Muscle layer of colon (tissue), 2 donors: ENCODE results near the gene AJAP1.

Experiments
- H3K27ac ChIP-seq: one replicate; pipeline ENCODE4 v1.7.0; 2013; ENCODE audit warnings: low read depth, mild to moderate bottlenecking, low read length, moderate library complexity
- H3K27me3 ChIP-seq, 2 donors: one replicate each; pipeline ENCODE4 v1.7.0; 2013; ENCODE audit warnings: low read length in 2 of 2, mild to moderate bottlenecking in 2 of 2; ENCODE audit not compliant: insufficient read depth in 2 of 2, control insufficient read depth in 1 of 2
- H3K36me3 ChIP-seq: one replicate; pipeline ENCODE4 v1.7.0; 2013; ENCODE audit warnings: mild to moderate bottlenecking, low read length; ENCODE audit not compliant: insufficient read depth
- H3K4me1 ChIP-seq: one replicate; pipeline ENCODE4 v1.7.0; 2013; ENCODE audit warnings: mild to moderate bottlenecking, low read length; ENCODE audit not compliant: insufficient read depth
- H3K4me3 ChIP-seq, 2 donors: one replicate each; pipeline ENCODE4 v1.7.0; 2013; ENCODE audit warnings: low read length in 2 of 2, low read depth in 1 of 2, mild to moderate bottlenecking in 1 of 2, moderate library complexity in 1 of 2
- H3K9ac ChIP-seq: one replicate; pipeline ENCODE4 v1.7.0; 2013; ENCODE audit warnings: low read length
- H3K9me3 ChIP-seq: one replicate; pipeline ENCODE4 v1.7.0; 2013; ENCODE audit warnings: mild to moderate bottlenecking, low read length
- donor health status: abdominal sarcoma.
- donor health status: Adenocarcinoma of cecum.

Gene AJAP1

DNA sequence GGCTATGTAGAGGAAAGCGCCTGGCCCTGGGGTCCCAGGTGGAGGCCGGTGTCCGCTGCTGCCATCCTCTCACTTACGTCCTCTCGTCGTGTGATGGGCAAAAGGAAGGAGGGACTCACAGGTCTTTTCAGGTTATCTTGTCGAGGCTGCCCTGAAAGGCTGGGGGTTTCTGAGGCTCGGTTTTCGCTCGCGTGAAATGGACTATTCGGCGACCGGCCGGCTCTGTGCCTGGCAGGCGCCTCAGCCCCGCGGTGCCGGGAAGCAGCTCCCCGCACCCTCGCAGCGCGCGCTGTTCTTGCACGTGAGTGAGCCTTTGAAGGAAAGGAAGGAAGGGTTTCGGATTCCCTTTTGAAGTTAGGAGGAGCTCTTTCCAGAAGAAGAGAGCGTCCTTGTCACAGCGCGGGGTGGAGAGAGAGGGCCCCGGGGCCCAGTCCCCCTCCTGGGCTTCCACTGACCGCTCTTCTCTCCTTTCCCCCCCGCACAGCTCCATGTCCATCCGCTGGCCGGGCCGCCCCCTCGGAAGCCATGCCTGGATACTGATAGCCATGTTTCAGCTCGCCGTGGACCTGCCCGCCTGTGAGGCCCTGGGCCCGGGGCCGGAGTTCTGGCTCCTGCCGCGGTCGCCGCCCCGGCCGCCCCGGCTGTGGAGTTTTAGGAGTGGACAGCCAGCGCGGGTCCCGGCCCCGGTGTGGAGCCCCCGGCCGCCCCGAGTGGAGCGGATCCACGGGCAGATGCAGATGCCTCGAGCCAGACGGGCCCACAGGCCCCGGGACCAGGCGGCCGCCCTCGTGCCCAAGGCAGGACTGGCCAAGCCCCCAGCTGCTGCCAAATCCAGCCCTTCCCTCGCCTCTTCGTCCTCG is 57.2 kb downstream of the AJAP1 start:
- Histone ChIP-seq H3K9ac (no peak overlapping the region), H3K36me3 (no peaks in the 10 kb centered on the region), H3K27me3 (peaks cover 0 to 21% of the 10 kb centered on the region in 2 donors), H3K4me3 (no peak overlapping the region), H3K9me3 (no peaks in the 10 kb centered on the region), H3K27ac (no peak overlapping the region), H3K4me1 (no peaks in the 10 kb centered on the region)

GRCh38 chr1:4713669-4714068 is 59.3 kb downstream of the AJAP1 start:
- H3K36me3 ChIP-seq, result no peaks in the 10 kb centered on the region
- H3K9me3 ChIP-seq, result no peaks in the 10 kb centered on the region
- no peak overlapping the region for H3K9ac ChIP-seq
- H3K27me3 ChIP-seq, result peaks cover 0 to 21% of the 10 kb centered on the region in 2 donors
- H3K4me3 ChIP-seq, result no peak overlapping the region
- H3K27ac ChIP-seq, result no peak overlapping the region
- no peaks in the 10 kb centered on the region for H3K4me1 ChIP-seq

- Histone ChIP-seq H3K9me3 (no peaks in the 10 kb centered on the region), H3K9ac (no peak overlapping the region), H3K4me3 (no peak overlapping the region), H3K36me3 (no peaks in the 10 kb centered on the region), H3K4me1 (no peaks in the 10 kb centered on the region), H3K27me3 (peaks cover 0 to 10% of the 10 kb centered on the region in 2 donors), H3K27ac (no peak overlapping the region)
These were observed 62.0 kb downstream of the AJAP1 start for GRCh38 chr1:4716406-4716805.

- Histone ChIP-seq H3K36me3 (no peaks in the 10 kb centered on the region), H3K4me1 (no peaks in the 10 kb centered on the region), H3K27me3 (no peaks in the 10 kb centered on the region), H3K9me3 (no peaks in the 10 kb centered on the region), H3K27ac (no peak overlapping the region), H3K4me3 (no peak overlapping the region), H3K9ac (no peak overlapping the region)
These were observed 63.7 kb downstream of the AJAP1 start for GRCh38 chr1:4718071-4718470.

DNA sequence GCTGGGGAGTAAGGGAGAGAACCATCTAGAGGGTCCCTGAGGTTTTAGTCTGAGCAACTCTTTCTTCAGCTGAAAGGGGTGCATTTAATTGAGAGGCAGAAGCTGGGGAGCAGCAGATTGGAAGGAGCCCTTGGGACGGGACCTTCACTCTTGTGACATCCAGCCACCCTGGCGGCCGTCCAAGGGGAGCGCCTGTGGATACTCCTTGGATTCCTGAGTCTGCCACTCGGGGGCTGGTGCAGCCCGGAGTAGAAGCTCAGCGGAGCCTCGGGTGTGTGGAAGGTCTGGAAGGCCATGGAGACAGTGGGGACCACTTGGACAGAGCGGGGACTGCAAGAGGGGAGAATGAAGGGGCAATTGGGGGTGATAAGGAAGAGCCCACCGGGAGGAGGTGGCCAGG is 68.7 kb downstream of the AJAP1 start:
- Histone ChIP-seq H3K27ac (no peak overlapping the region), H3K27me3 (no peaks in the 10 kb centered on the region), H3K4me3 (no peak overlapping the region), H3K9me3 (no peaks in the 10 kb centered on the region), H3K4me1 (no peaks in the 10 kb centered on the region), H3K36me3 (no peaks in the 10 kb centered on the region), H3K9ac (no peak overlapping the region)

- Histone ChIP-seq H3K27ac (no peak overlapping the region), H3K9ac (no peak overlapping the region), H3K4me3 (no peak overlapping the region), H3K27me3 (no peaks in the 10 kb centered on the region), H3K9me3 (no peaks in the 10 kb centered on the region), H3K4me1 (no peaks in the 10 kb centered on the region), H3K36me3 (no peaks in the 10 kb centered on the region)
These were observed 69.6 kb downstream of the AJAP1 start for GRCh38 chr1:4724001-4724400.

DNA sequence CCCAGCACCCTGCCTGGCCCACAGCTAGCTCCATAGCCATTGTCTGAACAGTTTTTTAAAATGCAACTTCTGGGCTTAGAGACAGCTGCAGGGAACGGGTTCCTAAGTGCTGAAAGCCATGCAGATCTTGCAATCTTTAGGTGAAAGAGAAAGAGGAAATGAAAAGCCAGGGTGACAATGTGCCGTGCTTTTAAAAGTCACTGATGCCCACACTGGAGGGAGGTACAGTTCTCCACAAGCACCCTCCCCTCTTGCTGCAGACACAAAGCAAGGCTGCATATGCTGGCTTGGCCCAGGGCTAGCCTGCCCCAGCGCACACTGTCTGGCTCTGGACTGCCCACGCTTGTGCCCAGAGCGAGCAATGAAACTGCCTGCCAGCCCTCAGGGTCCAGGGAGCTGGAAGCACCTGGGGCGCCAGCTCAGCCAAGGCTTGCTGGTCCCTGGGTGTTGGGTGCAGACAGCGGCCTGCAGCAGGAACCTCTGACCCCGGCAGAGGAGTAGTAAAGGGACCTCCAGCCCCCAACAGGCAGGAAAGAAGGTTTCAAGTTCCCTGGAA is 70.4 kb downstream of the AJAP1 start:
- Histone ChIP-seq H3K9me3 (no peaks in the 10 kb centered on the region), H3K4me1 (peaks cover 4% of the 10 kb centered on the region), H3K4me3 (no peak overlapping the region), H3K27ac (no peak overlapping the region), H3K36me3 (no peaks in the 10 kb centered on the region), H3K27me3 (no peaks in the 10 kb centered on the region), H3K9ac (no peak overlapping the region)

- Histone ChIP-seq H3K27ac (no peak overlapping the region), H3K36me3 (no peaks in the 10 kb centered on the region), H3K9ac (no peak overlapping the region), H3K4me1 (peaks cover 8% of the 10 kb centered on the region), H3K4me3 (no peak overlapping the region), H3K27me3 (no peaks in the 10 kb centered on the region), H3K9me3 (no peaks in the 10 kb centered on the region)
These were observed 71.0 kb downstream of the AJAP1 start for GRCh38 chr1:4725416-4725815.

GRCh38 chr1:4726620-4727341 is 72.4 kb downstream of the AJAP1 start:
- Histone ChIP-seq H3K27me3 (no peaks in the 10 kb centered on the region), H3K27ac (no peak overlapping the region), H3K9ac (no peak overlapping the region), H3K36me3 (no peaks in the 10 kb centered on the region), H3K4me3 (no peak overlapping the region), H3K9me3 (no peaks in the 10 kb centered on the region), H3K4me1 (peaks cover 8% of the 10 kb centered on the region)

GRCh38 chr1:4728319-4729089 is 74.1 kb downstream of the AJAP1 start:
- H3K4me1 ChIP-seq, result peaks cover 8% of the 10 kb centered on the region
- H3K27ac ChIP-seq, result no peak overlapping the region

DNA sequence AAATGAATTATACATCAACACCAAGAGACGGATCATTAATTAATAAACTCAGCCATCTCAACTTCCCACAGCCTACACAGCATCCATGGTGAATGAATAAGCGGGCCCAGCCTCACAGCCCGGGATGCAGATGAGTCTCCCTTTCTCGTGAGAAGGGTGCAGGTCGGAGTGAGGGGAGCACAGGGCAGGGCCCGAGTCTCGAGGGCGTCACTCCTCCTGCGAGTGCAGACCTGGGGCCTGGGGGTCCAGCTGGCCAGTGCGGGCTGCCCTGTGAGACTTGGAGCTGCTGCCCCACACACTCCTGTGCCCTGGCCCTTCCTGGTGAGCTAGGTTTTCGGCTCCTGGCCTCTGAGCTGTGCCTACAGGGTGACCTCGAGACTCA is 74.7 kb downstream of the AJAP1 start:
- Histone ChIP-seq H3K27me3 (peaks cover 0 to 4% of the 10 kb centered on the region in 2 donors), H3K4me3 (no peak overlapping the region), H3K27ac (no peak overlapping the region), H3K9ac (no peak overlapping the region), H3K36me3 (no peaks in the 10 kb centered on the region), H3K9me3 (no peaks in the 10 kb centered on the region), H3K4me1 (peaks cover 8% of the 10 kb centered on the region)

More at GRCh38 chr1:4728319-4729089, 74.1 kb downstream of the AJAP1 start:
- Histone ChIP-seq H3K27me3 (peaks cover 0 to 4% of the 10 kb centered on the region in 2 donors), H3K36me3 (no peaks in the 10 kb centered on the region), H3K4me3 (no peak overlapping the region), H3K9me3 (no peaks in the 10 kb centered on the region), H3K9ac (no peak overlapping the region)
